Liver (tissue), 9 donors: ENCODE data around the gene ITGB2. TPM values are rescaled to one million over a fixed set of nuclear protein-coding genes. Genes with fewer than 3 reads are reported as not detected.

ENCODE experiments used
- DNase-seq: peaks from one replicate; pipeline ENCODE4 v3.0.0-alpha.2; 2017; ENCODE audit warnings: low spot score
- H3K27ac ChIP-seq, 2 donors: one replicate each; pipeline ENCODE4 v1.7.0; 2013; ENCODE audit warnings: inconsistent platforms in 2 of 2, low read length in 2 of 2, control low read depth in 1 of 2, low read depth in 1 of 2, mild to moderate bottlenecking in 1 of 2
- H3K27me3 ChIP-seq, 4 donors: one replicate each; pipeline versions ENCODE4 v1.6.1 to v1.7.0; 2013; ENCODE audit warnings: low read length in 3 of 4, inconsistent platforms in 1 of 4, mild to moderate bottlenecking in 1 of 4, moderate library complexity in 1 of 4; ENCODE audit not compliant: control insufficient read depth in 4 of 4, insufficient read depth in 4 of 4
- H3K36me3 ChIP-seq, 4 donors: one replicate each; pipeline versions ENCODE4 v1.6.1 to v1.7.0; 2013; ENCODE audit warnings: low read length in 3 of 4, mild to moderate bottlenecking in 3 of 4, low read depth in 1 of 4, moderate library complexity in 1 of 4; ENCODE audit not compliant: control insufficient read depth in 4 of 4, insufficient read depth in 3 of 4
- H3K4me1 ChIP-seq, 4 donors: one replicate each; pipeline versions ENCODE4 v1.6.1 to v1.7.0; 2013; ENCODE audit warnings: low read length in 3 of 4, mild to moderate bottlenecking in 3 of 4, moderate library complexity in 1 of 4; ENCODE audit not compliant: control insufficient read depth in 4 of 4, insufficient read depth in 4 of 4
- H3K4me3 ChIP-seq, 3 donors: one replicate each; pipeline versions ENCODE4 v1.6.1 to v1.7.0; 2013; ENCODE audit warnings: low read length in 3 of 3, control low read depth in 1 of 3, low read depth in 1 of 3, mild to moderate bottlenecking in 1 of 3
- H3K9ac ChIP-seq, 2 donors: one replicate each; pipeline ENCODE4 v1.7.0; 2013; ENCODE audit warnings: low read length in 2 of 2, mild to moderate bottlenecking in 2 of 2, moderate library complexity in 2 of 2, control low read depth in 1 of 2, low read depth in 1 of 2
- H3K9me3 ChIP-seq, 4 donors: one replicate each; pipeline versions ENCODE4 v1.6.1 to v1.7.0; 2013; ENCODE audit warnings: low read length in 3 of 4; ENCODE audit not compliant: control insufficient read depth in 4 of 4
- ATF3 ChIP-seq: IDR thresholded peaks from 2 replicates; pipeline ENCODE4 v1.6.1; 2016; ENCODE audit warnings: antibody characterized with exemption
- CTCF ChIP-seq: fragments of 150-350 bp; IDR thresholded peaks from 2 replicates; pipeline ENCODE4 v1.5.1; 2017; ENCODE audit warnings: improper control_type of control experiment, low read depth, low read length; ENCODE audit not compliant: missing input control
- EGR1 ChIP-seq, 2 donors: IDR thresholded peaks; 2 replicates each; pipeline ENCODE4 v1.6.1; 2016 to 2018; ENCODE audit warnings: antibody characterized with exemption in 2 of 2, low read depth in 2 of 2
- FOXA1 ChIP-seq: IDR thresholded peaks from 2 replicates; pipeline ENCODE4 v1.6.1; 2016; ENCODE audit warnings: antibody characterized with exemption
- FOXA2 ChIP-seq: IDR thresholded peaks from 2 replicates; pipeline ENCODE4 v1.6.1; 2016; ENCODE audit warnings: antibody characterized with exemption
- GABPA ChIP-seq, 2 donors: IDR thresholded peaks in 1 of 2; conservative IDR thresholded peaks in 1 of 2; 2 replicates each; pipeline ENCODE4 v1.6.1; 2016; ENCODE audit warnings: antibody characterized with exemption in 2 of 2, mild to moderate bottlenecking in 1 of 2, moderate library complexity in 1 of 2
- HNF4A ChIP-seq, 2 donors: conservative IDR thresholded peaks; 2 replicates each; pipeline ENCODE4 v1.6.1; 2016; ENCODE audit warnings: antibody characterized with exemption in 2 of 2, mild to moderate bottlenecking in 2 of 2
- HNF4G ChIP-seq: IDR thresholded peaks from 2 replicates; pipeline ENCODE4 v1.6.1; 2016; ENCODE audit warnings: antibody characterized with exemption
- JUND ChIP-seq, 2 donors: IDR thresholded peaks; 2 replicates each; pipeline ENCODE4 v1.6.1; 2016; ENCODE audit warnings: antibody characterized with exemption in 2 of 2
- MAX ChIP-seq: IDR thresholded peaks from 2 replicates; pipeline ENCODE4 v1.6.1; 2016; ENCODE audit warnings: antibody characterized with exemption
- NR2F2 ChIP-seq: IDR thresholded peaks from 2 replicates; pipeline ENCODE4 v1.6.1; 2016; ENCODE audit warnings: antibody characterized with exemption
- RAD21 ChIP-seq, 2 donors: IDR thresholded peaks; 2 replicates each; pipeline ENCODE4 v1.6.1; 2016; ENCODE audit warnings: antibody characterized with exemption in 2 of 2, mild to moderate bottlenecking in 2 of 2
- RXRA ChIP-seq, 2 donors: IDR thresholded peaks; 2 replicates each; pipeline ENCODE4 v1.6.1; 2017 to 2018; ENCODE audit warnings: antibody characterized with exemption in 2 of 2, mild to moderate bottlenecking in 1 of 2
- SP1 ChIP-seq: IDR thresholded peaks from 2 replicates; pipeline ENCODE4 v1.6.1; 2018; ENCODE audit warnings: antibody characterized with exemption, mild to moderate bottlenecking
- TAF1 ChIP-seq: conservative IDR thresholded peaks from 2 replicates; pipeline ENCODE4 v1.6.1; 2016; ENCODE audit warnings: antibody characterized with exemption, mild to moderate bottlenecking
- YY1 ChIP-seq: IDR thresholded peaks from 2 replicates; pipeline ENCODE4 v1.6.1; 2016; ENCODE audit warnings: antibody characterized with exemption, mild to moderate bottlenecking
- WGBS: extraction: QIAGEN DNeasy Blood & Tissue Kit; methylation state at CpG from one replicate; pipeline ENCODE4 v1.1.7; 2013; 5-methylcytosine and 5-hydroxymethylcytosine counted together
- polyA plus RNA-seq, 2 donors: library from polyadenylated mRNA; stranded (reverse) in 1 of 2; unstranded in 1 of 2; fragments of 200-250 nt in 1 of 2; fragments of >200 nt in 1 of 2; fragmentation: Nextera tagmentation in 1 of 2; extraction: Ambion mirVana in 1 of 2; gene quantifications; one replicate each; pipeline versions ENCODE4 v1.2.1 to v1.2.3, GENCODE V29; 2013 to 2015
- total RNA-seq, 2 donors: library from RNA; depleted of rRNA; stranded (reverse); fragments of >200 nt; gene quantifications; one replicate each; pipeline ENCODE4 v1.2.3, GENCODE V29; 2014
- TF ChIP-seq, protein P1 (sequence below): IDR thresholded peaks from 2 replicates; pipeline ENCODE4 v1.6.1; 2016; ENCODE audit warnings: antibody characterized with exemption, mild to moderate bottlenecking
- TF ChIP-seq, protein P2 (sequence below): IDR thresholded peaks from 2 replicates; pipeline ENCODE4 v1.6.1; 2016; ENCODE audit warnings: antibody characterized with exemption
- donor health status: healthy.
- donor health status: healthy.
- donor health status: healthy.
- donor health status: healthy.
- donor health status: healthy.

ITGB2 gene
- total and polyA plus RNA-seq, 4 donors = 9.6 to 50.6 (median 28.7) TPM

- DNase-seq = no peak
- no peaks in the 10 kb centered on the region for H3K9me3 ChIP-seq
- no peak overlapping the region for H3K4me3 ChIP-seq
- WGBS = 44% methylated on average over 19 of the region's 19 CpGs
- no peak overlapping the region for H3K9ac ChIP-seq
- no peaks in the 10 kb centered on the region for H3K27me3 ChIP-seq
- H3K4me1 ChIP-seq = peaks cover 12 to 19% (median 14%) of the 10 kb centered on the region in 4 donors
- peak overlapping the region; percentile 15 to 56 for H3K27ac ChIP-seq
- H3K36me3 ChIP-seq = no peaks in the 10 kb centered on the region
- TF ChIP-seq RXRA (IDR thresholded peaks at IDR 0.05) (no peak), EGR1 (IDR thresholded peaks at IDR 0.05; ENCODE audit: low read depth in 2 of 2) (no peak), CTCF (no peak), SP1 (no peak), MAX (no peak), GABPA (IDR thresholded peaks at IDR 0.05 in 1 of 2, conservative IDR thresholded peaks at IDR 0.05 in 1 of 2) (no peak), JUND (IDR thresholded peaks at IDR 0.05) (no peak), HNF4A (conservative IDR thresholded peaks at IDR 0.05) (no peak), FOXA1 (no peak), RAD21 (IDR thresholded peaks at IDR 0.05) (no peak), ATF3 (no peak), NR2F2 (no peak), FOXA2 (no peak), YY1 (no peak), HNF4G (no peak), TAF1 (no peak)
- TF ChIP-seq, protein P1, sequence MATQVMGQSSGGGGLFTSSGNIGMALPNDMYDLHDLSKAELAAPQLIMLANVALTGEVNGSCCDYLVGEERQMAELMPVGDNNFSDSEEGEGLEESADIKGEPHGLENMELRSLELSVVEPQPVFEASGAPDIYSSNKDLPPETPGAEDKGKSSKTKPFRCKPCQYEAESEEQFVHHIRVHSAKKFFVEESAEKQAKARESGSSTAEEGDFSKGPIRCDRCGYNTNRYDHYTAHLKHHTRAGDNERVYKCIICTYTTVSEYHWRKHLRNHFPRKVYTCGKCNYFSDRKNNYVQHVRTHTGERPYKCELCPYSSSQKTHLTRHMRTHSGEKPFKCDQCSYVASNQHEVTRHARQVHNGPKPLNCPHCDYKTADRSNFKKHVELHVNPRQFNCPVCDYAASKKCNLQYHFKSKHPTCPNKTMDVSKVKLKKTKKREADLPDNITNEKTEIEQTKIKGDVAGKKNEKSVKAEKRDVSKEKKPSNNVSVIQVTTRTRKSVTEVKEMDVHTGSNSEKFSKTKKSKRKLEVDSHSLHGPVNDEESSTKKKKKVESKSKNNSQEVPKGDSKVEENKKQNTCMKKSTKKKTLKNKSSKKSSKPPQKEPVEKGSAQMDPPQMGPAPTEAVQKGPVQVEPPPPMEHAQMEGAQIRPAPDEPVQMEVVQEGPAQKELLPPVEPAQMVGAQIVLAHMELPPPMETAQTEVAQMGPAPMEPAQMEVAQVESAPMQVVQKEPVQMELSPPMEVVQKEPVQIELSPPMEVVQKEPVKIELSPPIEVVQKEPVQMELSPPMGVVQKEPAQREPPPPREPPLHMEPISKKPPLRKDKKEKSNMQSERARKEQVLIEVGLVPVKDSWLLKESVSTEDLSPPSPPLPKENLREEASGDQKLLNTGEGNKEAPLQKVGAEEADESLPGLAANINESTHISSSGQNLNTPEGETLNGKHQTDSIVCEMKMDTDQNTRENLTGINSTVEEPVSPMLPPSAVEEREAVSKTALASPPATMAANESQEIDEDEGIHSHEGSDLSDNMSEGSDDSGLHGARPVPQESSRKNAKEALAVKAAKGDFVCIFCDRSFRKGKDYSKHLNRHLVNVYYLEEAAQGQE = no peak
- TF ChIP-seq, protein P2, sequence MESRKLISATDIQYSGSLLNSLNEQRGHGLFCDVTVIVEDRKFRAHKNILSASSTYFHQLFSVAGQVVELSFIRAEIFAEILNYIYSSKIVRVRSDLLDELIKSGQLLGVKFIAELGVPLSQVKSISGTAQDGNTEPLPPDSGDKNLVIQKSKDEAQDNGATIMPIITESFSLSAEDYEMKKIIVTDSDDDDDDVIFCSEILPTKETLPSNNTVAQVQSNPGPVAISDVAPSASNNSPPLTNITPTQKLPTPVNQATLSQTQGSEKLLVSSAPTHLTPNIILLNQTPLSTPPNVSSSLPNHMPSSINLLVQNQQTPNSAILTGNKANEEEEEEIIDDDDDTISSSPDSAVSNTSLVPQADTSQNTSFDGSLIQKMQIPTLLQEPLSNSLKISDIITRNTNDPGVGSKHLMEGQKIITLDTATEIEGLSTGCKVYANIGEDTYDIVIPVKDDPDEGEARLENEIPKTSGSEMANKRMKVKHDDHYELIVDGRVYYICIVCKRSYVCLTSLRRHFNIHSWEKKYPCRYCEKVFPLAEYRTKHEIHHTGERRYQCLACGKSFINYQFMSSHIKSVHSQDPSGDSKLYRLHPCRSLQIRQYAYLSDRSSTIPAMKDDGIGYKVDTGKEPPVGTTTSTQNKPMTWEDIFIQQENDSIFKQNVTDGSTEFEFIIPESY = no peak
These were observed 7.1 kb upstream of the ITGB2 start for GRCh38 chr21:44927587-44928461.
